Activated CD8-positive, alpha-beta memory T cell treated with anti-CD3 and anti-CD28 coated beads for 1 hour (primary cell): ENCODE results near the gene FCN2.

ENCODE experiments used
- DNase-seq, 2 donors: peaks; one replicate each; pipeline ENCODE4 v3.0.0-alpha.2; 2020; ENCODE audit warnings: low read depth in 1 of 2; ENCODE audit errors: extremely low read depth in 1 of 2

Gene FCN2

DNA sequence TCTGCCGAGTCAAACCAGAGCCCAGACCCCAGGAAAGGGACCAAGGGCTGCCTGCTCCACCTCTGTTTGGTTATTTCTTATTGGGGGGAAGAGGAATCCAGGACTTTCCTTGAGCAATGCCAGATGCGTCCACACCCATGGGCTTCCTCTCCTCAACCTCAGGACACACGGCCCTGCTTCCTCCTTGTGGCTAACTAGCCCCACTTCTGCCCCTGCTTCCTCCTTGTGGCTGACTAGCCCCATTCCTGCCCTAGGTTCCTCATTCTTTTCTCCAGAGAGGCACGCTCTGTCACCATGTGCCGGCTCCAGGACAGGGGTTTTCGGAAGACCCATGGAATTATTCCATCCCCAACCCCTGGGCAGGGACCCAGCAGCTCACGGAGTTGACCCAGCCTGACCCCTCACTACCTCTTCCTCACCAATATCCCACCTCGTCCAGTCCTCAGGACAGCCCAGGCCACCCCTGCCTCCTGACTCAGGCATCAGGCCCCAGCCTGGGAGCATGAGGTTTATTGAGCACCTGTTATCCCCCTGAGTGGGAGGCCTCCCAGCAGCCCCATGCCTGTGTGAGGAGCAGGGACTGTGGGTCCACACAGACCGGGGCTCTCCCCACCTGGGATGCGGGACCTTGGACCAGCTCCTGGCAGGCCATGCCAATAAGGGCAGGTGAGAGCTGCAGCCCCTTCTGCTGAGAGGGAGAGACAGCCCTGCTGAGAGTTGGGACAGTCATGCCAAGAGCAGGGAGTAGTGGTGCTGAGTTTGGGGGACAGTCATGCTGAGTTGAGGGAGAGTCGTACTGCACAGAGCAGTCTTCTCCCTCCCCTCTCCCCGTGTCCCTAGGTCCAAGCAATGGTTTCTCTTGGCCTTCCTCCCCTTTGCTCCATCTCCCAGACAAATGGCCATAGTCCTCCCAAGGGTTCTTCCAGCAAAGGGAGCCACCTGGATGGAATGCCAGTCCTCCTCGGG is 48.9 kb downstream of the FCN2 start:
- no peak for DNase-seq

GRCh38 chr9:134930398-134930797 is 49.8 kb downstream of the FCN2 start:
- DNase-seq, result no peak

GRCh38 chr9:134932171-134932570 is 51.6 kb downstream of the FCN2 start:
- no peak for DNase-seq

GRCh38 chr9:134932606-134933005 is 52.0 kb downstream of the FCN2 start:
- no peak for DNase-seq

DNA sequence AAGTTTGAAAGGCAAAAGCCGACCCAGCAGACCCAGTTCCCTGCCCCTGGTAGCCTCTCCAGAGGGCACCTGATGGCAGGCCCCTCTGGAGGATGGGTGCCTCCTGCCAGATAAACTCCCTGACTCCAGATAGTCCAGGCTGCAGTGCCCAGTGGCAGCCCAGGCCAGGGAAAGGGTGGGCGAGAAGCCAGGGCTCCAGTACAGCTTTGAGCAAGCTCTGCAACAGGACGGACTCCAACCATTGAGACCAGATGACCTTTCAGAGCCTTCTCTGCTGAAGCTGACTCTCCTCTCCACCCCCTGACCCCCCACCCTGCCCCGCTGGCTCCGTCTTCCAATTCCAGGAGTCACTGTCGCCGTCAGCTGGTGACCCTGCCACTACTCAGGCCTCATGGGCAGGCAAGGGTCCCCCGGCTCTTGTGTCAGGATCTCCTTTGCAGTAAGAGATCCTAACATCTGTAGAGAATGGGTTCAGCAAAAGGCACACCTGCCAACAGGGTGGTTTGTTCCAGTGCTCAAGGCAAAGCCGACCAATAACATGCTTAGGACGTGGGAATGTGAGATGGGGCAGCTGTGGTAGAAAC is 52.6 kb downstream of the FCN2 start:
- no peak for DNase-seq

GRCh38 chr9:134935056-134935640 is 54.5 kb downstream of the FCN2 start:
- DNase-seq, result no peak

DNA sequence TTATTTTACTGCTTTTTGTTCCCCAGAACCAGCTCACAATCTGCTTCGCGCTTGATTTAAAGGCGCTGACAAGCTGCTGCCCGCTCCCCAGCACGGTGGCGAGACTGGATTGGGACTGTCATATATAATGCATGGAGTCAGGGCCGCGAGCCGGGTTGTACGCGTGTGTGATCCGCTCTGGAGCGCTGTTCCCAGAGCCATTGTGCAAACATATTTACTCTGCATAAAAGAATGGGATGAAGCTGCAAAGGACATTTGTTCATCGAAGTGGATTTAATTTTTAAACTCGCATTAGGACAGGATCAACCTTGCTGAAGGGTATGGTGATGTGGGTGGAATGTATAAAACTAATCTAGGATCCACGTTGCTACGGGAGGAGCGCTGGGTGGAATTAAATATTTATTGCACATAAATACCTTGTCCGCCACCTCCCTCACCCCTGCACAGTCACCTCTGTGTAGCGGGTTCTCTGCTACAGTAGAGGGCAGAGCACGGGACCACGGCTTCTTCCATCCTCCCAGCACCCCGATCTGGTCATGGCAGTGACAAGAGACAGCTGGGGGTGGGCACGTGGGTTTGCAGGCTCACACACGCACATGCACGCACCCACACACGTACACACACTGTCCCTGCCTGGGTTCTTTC is 55.2 kb downstream of the FCN2 start:
- DNase-seq, result no peak

DNA sequence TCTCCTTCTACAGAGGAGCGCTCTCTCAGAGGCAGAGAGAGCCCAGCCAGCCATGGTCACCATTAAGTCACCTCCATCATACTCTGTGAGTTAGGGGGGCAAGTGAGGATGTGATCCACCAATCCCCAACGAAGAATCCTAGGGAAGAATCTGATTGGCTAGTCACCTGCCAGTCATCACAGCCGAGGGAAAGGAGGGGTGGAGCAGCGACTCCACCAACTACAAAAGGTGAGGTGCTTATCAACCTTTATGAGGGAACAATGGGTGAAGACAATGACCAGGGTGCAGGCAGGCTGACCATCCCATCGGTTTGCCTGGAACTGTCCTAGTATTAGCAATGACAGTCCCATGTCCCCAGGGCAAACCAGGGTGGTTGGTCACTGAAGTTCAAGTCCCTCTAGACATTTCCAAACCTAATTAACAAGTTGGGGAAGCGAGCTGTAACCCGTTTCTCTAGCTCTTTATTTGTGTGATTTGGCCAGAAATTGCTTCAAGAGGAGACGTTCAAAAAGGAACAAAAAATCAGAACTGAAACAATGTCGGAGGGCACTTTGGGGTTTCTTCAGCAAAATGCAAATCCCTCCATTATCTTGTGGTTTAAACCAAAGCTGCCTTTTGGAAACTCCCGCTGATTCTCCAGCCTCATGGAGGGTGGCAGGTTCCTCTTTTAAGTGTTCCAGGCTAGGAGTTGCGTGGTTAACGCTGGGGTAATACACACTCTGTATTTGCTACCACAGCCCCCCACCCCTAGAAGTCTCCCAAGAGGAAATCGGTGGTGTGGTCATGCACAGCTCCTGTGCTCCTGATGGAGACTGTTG is 55.9 kb downstream of the FCN2 start:
- no peak for DNase-seq
